HG03280 (cell line): ENCODE measurements around the gene SMIM26.
"Not testable (repeated sequence)": the region's sequence is repeated elsewhere in the genome, so short reads cannot be mapped to it uniquely, and the experiment has no call there.

Experiments
- ATAC-seq: cut with Tn5 transposase; IDR thresholded peaks from one replicate; pipeline ENCODE4 v1.9.1; 2021; ENCODE audit warnings: mild to moderate bottlenecking, moderate library complexity; ENCODE audit not compliant: unreplicated experiment

Gene SMIM26

GRCh38 chr20:18566892-18567738 is at the start of gene SMIM26:
TSS of gene SMIM26 (plus strand) at chr20:18567432. CDS start at chr20:18567479, 47 bp downstream.
- ATAC-seq, result peak; percentile 99

GRCh38 chr20:18522066-18522465 is 45.2 kb upstream of the SMIM26 start:
- not testable (repeated sequence) for ATAC-seq

- ATAC-seq, result no peak
Measured at GRCh38 chr20:18523066-18523465, 44.2 kb upstream of the SMIM26 start.

- ATAC-seq, result no peak
Measured at GRCh38 chr20:18524646-18525045, 42.6 kb upstream of the SMIM26 start.

GRCh38 chr20:18526761-18527160 is 40.5 kb upstream of the SMIM26 start:
- ATAC-seq, result not testable (repeated sequence)

- no peak for ATAC-seq
Measured at GRCh38 chr20:18527339-18527738, 39.9 kb upstream of the SMIM26 start.

GRCh38 chr20:18527836-18528235 is 39.4 kb upstream of the SMIM26 start:
- ATAC-seq, result no peak

- no peak for ATAC-seq
Measured at GRCh38 chr20:18529041-18529440, 38.2 kb upstream of the SMIM26 start.

GRCh38 chr20:18532626-18533025 is 34.6 kb upstream of the SMIM26 start:
- ATAC-seq, result no peak

- no peak for ATAC-seq
Measured at GRCh38 chr20:18533491-18533890, 33.7 kb upstream of the SMIM26 start.

- no peak for ATAC-seq
Measured at GRCh38 chr20:18533978-18534644, 33.1 kb upstream of the SMIM26 start.

- no peak for ATAC-seq
Measured at GRCh38 chr20:18537651-18538050, 29.6 kb upstream of the SMIM26 start.

- ATAC-seq, result no peak
Measured at GRCh38 chr20:18541741-18542140, 25.5 kb upstream of the SMIM26 start.

GRCh38 chr20:18543216-18543615 is 24.0 kb upstream of the SMIM26 start:
- ATAC-seq, result no peak

- no peak for ATAC-seq
Measured at GRCh38 chr20:18543932-18544331, 23.3 kb upstream of the SMIM26 start.

- no peak for ATAC-seq
Measured at GRCh38 chr20:18545566-18545965, 21.7 kb upstream of the SMIM26 start.

GRCh38 chr20:18548465-18548864 is 18.8 kb upstream of the SMIM26 start:
- ATAC-seq, result no peak

- no peak for ATAC-seq
Measured at GRCh38 chr20:18553746-18554145, 13.5 kb upstream of the SMIM26 start.

GRCh38 chr20:18567739-18568091 is 483 bp downstream of the SMIM26 start:
- peak; percentile 7 for ATAC-seq

GRCh38 chr20:18571009-18571408 is 3.8 kb downstream of the SMIM26 start:
- ATAC-seq, result no peak

GRCh38 chr20:18571578-18571977 is 4.3 kb downstream of the SMIM26 start:
- ATAC-seq, result no peak

- no peak for ATAC-seq
Measured at GRCh38 chr20:18577942-18578341, 10.7 kb downstream of the SMIM26 start.
